SW480 (cell line): ENCODE data around the gene CROCC.
"Not testable (repeated sequence)": the region's sequence is repeated elsewhere in the genome, so short reads cannot be mapped to it uniquely, and the experiment has no call there.

ENCODE experiments used
- DNase-seq: peaks from one replicate; pipeline ENCODE4 v3.0.0-alpha.2; 2016; ENCODE audit warnings: low spot score

CROCC gene, protein sequence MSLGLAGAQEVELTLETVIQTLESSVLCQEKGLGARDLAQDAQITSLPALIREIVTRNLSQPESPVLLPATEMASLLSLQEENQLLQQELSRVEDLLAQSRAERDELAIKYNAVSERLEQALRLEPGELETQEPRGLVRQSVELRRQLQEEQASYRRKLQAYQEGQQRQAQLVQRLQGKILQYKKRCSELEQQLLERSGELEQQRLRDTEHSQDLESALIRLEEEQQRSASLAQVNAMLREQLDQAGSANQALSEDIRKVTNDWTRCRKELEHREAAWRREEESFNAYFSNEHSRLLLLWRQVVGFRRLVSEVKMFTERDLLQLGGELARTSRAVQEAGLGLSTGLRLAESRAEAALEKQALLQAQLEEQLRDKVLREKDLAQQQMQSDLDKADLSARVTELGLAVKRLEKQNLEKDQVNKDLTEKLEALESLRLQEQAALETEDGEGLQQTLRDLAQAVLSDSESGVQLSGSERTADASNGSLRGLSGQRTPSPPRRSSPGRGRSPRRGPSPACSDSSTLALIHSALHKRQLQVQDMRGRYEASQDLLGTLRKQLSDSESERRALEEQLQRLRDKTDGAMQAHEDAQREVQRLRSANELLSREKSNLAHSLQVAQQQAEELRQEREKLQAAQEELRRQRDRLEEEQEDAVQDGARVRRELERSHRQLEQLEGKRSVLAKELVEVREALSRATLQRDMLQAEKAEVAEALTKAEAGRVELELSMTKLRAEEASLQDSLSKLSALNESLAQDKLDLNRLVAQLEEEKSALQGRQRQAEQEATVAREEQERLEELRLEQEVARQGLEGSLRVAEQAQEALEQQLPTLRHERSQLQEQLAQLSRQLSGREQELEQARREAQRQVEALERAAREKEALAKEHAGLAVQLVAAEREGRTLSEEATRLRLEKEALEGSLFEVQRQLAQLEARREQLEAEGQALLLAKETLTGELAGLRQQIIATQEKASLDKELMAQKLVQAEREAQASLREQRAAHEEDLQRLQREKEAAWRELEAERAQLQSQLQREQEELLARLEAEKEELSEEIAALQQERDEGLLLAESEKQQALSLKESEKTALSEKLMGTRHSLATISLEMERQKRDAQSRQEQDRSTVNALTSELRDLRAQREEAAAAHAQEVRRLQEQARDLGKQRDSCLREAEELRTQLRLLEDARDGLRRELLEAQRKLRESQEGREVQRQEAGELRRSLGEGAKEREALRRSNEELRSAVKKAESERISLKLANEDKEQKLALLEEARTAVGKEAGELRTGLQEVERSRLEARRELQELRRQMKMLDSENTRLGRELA (N-terminal part only)

DNA sequence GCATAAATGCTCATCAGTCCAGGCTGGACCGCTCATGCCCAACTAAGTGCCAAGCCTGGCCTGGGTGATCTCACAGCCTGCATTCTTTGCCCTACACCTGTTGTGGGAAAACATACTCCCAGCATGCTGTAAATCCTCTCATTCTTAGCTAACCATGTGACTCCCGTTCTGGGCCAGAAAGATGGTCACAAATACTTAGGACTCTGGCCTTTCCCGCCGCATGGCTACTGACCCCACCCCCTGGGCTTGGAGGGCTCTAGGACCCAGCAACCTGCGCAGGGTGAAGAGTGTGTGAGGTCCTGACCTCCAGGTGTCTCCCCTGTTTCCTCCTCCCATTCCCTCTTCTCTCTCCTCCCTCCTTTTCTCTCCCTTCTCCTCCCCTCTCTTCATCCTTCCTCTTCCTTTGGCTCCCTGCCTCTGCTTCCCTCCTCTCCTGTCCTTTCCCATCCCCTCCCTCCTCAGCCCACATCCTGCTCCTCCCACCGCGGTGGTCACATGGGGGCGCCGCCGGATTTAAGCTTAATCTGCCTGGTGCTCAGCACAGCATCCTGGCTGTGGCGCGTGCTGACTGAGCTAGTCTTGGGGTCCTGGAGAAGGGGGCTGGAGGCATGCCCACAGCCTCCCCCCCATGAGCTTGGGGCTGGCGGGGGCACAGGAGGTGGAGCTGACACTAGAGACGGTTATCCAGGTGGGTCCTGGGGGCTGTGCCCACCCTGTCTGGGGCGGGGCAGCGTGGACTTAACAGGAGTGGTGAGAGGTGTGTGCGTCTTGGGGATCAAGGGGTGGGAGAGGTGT, at the start of gene CROCC:
CROCC (plus strand) TSS at position 541 of the 795 bp plus-strand sequence; CDS start at position 629, 88 bp downstream.
- no peak for DNase-seq

DNA sequence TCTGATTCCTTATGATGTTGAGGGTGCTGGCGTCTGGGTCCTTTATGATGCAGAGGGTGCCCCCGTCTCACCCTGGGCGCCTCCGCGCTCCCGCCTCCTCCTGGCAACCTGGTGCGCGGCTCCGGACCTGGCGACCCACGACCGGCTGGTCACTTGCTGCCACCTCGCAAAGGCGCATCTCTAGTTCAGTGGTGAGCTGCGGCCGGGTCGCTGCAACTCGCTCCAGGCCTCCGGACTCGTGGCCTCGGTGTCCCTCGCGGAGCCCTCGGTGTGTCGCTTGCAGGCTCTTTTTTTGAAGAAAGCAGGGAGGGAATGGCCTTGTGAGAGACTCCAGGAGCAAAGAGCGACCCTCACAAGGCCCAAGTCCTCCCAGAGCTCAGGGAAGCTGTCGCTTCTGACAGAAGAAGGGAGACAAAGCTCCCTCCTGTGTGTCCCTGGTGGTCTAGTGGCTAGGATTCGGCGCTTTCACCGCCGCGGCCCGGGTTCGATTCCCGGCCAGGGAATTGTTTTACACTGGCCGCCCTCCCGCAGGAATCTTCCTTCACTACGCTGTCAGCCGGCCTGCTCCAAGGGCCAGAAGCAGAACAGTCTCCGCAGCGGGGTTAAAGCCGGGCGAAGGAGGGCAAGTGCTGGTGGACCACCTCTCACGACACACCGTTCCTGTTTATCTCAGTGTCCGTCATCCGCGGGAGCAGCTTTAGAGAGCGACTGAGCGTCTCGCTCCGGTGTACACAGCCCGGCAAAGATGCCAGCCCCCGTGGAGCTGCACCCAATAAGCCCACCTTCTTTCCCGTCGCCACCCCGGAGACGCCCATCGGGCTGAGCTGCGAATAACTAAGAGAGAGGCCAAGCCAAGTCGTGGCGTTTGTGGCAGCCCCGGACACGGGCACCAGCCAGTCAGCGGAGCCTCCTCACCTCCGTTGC, 49.3 kb upstream of the CROCC start:
- DNase-seq = not testable (repeated sequence)

DNA sequence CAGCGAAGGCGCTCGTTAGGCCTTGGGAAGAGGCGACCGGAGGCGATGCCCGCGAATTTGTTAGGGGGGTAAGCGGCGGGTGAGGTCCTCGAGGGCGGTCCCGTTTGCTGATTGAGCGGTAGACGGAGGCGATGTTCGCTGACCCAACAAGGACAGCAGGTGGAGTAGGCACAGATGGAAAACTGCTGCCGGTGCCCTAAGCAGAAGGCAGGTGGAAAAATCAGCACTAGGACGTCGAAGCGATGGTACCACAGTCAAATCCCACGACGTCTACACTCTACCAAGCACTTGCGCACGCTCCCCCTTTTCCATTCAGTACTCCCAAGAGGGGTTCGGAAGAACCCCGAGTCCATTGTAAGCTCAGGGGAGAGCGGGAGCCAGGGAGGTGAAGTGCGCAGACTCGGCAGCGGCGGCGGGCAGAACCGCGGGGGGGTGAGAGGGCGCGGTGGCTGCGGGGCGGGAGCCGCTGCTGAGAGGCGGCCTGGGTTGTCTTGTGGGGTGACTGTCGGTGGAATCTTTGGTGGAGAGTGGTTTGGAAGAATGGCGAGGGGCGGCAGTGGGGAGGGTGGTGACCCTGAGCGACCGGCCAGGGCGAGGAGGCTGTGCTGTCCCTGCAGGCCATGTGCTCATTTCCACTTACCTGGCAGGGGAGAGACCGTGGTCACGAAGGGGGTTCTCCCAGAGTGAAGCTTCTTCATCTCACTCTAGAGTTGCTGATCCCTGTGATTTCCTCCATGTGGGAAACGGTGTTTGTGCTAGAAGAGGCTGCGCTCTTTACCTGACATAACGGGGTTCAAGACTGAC, 48.5 kb upstream of the CROCC start:
- not testable (repeated sequence) for DNase-seq

DNA sequence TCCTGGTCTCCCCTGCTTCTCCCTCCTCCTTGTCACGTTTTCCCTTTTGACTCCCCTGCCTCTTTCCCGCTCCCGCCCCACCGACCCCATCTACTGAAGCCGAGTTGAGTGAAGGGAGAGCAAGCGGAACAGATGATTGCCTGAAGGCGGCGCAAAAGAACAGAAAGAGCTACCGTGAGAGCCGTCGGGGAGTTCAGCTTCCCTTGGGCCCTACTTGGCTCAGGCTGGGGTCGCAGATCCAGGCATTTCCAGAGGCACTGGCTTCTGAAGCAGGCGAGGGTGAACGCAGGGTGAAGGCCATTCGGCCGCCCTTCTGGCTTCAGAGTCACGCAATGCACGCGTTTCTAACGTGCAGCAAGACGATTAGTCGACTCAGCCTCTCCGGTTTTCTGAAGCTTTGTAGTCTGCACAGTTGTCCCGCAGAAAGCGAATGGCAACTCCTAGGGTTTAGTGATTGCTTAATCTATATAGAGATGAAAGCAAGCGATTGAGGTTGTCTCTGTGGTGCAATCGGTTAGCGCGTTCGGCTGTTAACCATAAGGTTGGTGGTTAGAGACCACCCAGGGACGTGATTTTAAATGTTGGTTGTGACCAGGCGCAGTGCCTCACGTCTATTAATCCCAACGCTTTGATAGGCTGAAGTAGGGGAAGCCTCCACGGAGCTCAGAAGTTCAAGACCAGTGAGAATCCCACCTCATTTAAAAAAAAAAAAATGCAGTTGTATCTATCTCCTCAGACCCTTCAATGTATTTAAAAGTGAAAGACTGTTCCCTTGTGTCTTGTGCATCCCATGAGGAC, 46.6 kb upstream of the CROCC start:
- not testable (repeated sequence) for DNase-seq

DNA sequence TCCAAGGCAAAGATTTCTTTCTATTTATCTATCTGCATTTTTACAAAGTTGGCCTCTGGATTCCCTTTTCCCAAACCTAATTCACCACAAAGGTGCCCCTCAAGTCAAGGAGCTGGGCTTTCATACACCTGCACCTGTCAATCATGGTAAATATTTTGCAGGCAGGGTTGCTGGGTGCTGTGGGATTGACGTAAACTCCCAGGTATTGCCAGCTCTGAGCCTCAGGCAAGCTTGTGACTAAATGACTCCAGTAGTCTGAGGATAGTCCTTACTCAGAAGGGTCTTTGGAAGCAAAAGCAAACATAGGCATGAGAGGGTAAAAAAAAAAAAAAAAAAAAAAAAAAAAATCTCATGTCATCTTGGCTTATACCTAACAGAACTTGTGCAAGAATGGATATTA, 40.0 kb upstream of the CROCC start:
- not testable (repeated sequence) for DNase-seq

DNA sequence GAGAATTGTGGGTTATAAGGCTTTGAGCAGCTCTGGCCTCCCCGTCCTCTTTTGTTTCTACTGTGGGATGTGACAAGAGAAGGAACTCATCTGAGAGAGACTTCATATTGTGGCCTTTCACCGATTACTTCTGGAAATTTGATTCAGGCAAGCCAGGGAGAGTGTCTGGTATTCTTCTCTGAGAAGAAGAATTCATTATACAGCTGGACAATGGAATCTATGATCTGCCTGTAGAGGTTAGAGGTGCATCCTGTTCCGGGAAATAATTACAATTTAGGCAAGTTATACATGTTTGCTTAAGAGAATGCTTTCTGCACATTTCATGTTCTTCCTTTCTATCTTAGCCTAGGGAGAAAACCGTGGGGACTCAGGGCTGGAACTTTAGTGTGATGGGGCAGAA, 38.7 kb upstream of the CROCC start:
- DNase-seq = no peak

DNA sequence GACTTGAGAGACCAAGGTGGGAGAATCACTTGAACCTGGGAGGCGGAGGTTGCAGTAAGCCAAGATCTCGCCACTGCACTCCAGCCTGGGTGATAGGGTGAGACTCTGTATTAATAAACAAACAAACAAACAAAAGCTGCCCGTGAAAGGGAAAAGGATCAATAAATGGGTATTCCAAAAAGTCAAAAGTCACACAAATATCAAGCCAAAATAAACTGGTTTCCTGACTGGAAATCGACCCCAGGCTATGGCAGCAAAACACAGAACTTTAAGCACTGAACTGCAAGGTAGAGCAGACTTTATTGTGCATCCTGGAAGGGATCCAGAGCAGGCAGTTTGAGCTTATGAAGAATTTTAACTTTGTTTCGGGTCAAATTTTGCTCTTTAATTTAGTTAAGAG, 37.2 kb upstream of the CROCC start:
- not testable (repeated sequence) for DNase-seq

DNA sequence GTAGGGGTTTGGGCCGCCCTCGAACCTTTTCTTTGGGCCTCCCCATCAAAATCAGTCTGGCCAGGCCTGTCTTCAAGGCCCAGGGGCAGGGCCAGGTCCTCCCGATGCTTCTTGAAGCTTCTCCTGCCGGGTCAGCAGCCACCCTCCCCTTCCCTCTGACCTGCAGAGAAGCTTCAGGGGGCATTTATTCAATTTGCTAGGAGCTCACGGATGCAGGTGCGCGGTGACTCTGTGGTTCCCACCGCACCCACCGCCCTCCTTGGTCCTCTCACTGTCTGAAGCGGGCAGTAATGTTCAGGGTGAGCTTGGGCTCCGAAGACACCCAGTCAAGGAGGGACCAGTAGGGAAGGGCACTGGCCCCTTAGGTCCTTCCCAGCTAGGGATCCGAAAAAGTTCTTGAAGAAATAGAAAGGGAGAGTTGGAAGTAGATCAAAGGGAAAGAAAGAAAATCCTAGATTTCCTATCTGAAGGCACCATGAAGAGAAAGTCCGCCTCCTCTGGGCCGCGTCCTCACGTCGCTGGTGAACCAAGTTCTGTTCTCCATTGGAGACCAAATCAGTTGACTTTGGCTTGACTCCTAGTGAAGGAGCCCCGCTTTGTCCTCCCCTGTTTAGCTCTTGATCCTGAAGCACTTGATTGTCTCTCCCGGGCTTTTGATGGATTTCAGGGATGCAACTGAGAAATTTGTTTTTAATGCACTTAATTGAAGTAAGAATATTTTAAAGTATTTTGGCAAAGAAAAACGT, 34.7 kb upstream of the CROCC start:
- no peak for DNase-seq

DNA sequence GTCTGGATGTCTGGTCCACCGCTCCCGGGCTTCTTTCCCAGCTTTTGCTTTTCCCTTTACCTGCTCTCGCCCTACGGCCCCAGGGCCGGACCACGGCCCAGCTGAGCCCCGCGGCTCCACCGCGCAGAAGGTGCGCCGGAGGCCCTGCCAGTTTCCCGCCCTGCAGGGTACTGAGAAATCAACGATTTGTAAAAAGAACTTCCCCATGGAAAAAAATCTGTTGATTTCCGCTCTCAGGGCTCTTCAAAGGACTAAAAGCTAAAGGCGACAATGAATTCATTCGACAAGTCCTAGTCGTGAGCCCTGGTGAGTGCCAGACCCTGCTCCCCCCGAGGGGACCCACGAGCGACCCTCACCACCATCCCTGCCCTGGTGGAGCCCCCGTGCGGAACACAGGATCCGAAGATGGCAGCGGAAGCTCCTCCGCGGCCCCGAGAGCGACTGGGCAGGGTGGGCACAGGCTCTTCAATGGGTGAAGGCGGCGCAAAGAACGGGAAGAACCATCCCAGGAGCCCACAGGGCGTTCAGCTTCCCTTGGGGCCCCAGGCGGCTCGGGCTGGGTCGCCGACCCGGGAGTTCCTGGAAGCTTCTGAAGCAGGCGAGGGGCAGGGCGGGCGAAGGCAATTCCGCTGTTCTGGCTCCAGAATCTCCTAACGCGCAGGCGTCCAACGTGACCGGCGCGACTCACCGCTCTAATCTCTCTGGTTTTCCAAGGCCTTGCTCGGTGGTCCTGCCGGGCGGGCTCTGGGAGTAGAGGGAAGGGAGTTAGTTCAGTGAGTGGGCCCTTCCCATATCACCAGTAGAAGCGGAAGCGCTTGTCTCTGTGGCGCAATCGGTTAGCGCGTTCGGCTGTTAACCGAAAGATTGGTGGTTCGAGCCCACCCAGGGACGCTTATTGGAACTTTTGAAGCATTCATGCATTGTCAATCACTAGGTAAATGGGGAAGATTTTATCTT, 32.6 kb upstream of the CROCC start:
- DNase-seq = no peak

DNA sequence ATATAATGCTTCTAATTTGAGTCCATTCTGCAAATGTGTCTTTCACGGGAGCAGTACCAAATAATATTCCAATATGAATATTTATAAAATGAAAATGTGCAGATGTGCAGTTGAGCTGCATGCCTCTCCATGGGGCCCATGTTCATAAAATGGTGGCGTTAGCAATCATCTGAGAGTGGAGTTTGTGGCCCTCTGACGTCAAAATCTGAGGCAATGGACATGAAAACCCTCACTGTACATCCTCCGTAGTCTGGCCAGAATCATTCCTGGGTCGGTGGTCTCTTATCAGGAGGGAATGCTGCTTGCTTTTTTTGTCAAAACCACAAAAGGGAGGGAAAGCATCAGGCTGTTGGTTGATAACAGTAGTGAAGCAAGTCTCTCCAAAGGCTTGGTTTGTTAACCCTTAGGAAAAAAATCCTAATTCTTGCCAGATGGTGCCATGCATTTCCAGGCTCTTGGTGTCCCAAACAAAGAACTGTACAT, 31.2 kb upstream of the CROCC start:
- DNase-seq = not testable (repeated sequence)

DNA sequence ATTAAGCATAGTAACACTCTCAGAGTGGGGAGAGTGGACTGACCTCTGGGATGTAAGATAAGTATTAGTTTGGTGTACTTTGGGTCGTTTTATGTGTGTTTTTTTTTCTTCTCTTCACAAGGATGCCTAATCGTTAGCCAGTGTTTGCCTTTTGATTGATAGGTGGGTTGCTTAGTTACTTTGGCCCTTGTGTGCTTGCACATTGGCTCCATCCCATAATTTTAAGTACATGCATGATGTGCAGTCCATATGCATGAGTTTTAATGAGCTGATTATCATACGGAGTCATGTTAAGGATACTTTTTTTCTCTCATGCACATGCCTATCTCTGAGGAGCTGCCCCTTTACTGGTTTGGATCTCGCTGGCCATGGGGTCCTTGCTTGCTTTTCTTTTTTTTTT, 30.7 kb upstream of the CROCC start:
- not testable (repeated sequence) for DNase-seq

DNA sequence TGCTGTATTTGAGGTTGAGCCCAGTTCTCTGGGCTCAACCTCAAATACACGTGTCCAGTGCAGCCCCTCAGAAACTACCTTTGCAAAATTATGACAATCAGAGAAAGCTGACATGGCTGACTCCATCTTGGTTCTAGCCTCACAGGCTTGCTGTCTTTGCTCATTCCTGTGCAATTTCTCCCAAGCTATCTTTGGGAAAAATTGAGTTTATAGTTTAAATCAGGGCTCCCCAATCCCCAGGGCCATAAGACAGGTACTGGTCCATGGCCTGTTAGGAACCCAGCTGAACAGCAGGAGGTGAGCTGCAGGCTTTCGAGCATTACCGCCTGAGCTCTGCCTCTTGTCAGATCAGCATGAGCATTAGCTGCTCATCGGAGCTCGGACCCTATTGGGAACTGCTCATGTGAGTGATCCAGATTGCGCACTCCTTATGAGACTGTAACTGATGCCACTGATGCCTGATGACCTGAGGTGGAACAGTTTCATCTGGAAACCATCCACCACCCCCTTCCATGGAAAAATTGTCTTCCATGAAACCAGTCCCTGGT, 28.7 kb upstream of the CROCC start:
- not testable (repeated sequence) for DNase-seq

DNA sequence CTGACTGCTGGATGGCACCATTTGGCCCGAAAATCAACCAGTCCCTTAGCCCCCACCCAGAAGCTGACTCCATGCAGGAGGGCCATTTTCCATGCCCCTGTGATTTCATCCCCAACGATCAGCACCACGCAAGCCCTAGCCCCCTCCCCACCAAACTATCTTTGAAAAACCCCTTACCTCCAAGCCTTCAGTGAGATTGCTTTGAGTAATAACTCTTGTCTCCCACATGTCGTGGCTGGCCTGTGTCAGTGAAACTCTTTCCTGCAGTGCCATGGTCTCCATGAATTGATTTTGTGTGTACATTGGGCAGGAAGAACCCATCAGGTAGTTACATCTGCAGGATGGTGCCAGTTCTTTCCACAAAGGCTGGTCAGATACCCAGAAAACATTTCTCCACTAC, 27.9 kb upstream of the CROCC start:
- DNase-seq = not testable (repeated sequence)

DNA sequence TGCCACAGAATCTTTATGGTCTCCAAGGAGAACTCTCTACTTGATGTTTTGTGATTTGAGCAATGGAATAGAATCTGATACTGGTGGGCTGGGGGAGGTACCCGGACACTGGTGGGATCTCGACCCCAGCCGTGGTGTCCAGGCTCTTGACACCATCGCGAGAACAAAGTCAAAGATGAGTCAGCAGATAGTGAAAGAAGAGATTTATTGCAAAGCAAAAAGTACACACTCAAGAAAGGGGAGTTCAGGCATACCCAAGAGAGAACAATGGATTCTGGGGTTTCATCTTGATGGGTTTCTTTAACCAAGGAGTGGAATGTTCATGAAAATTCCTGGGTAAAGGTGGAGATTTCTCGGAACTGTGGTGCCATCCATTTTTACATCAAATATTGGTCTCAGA, 27.4 kb upstream of the CROCC start:
- DNase-seq = not testable (repeated sequence)

DNA sequence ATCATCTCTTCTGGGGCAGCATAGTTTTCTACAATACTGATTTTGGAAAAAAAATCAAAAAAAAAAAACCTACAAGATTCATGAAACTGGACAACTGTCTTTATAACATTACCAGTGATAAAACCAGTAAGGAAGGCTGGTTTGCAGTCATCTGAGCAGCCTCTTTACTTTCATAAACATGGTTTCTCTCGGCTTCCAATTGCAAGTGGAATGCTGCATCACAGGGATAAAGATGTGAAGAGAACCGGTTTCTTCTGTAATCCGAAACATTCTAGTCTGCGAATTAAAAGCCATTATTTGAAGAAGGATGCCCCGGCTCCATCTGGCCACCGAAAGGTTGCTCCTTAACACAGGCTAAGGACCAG, 26.5 kb upstream of the CROCC start:
- DNase-seq = not testable (repeated sequence)
